ENCODE measurements around the gene CLSTN2.

Gene CLSTN2

GRCh38 chr3:140441006-140441405 lies 506.0 kb downstream of the CLSTN2 start:
- TF ChIP-seq, protein P1, sequence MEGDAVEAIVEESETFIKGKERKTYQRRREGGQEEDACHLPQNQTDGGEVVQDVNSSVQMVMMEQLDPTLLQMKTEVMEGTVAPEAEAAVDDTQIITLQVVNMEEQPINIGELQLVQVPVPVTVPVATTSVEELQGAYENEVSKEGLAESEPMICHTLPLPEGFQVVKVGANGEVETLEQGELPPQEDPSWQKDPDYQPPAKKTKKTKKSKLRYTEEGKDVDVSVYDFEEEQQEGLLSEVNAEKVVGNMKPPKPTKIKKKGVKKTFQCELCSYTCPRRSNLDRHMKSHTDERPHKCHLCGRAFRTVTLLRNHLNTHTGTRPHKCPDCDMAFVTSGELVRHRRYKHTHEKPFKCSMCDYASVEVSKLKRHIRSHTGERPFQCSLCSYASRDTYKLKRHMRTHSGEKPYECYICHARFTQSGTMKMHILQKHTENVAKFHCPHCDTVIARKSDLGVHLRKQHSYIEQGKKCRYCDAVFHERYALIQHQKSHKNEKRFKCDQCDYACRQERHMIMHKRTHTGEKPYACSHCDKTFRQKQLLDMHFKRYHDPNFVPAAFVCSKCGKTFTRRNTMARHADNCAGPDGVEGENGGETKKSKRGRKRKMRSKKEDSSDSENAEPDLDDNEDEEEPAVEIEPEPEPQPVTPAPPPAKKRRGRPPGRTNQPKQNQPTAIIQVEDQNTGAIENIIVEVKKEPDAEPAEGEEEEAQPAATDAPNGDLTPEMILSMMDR (IDR thresholded peaks at IDR 0.05; ENCODE audit: low read depth, low read length, missing control alignments): no peak
- no peak overlapping the region for H3K4me3 ChIP-seq (replicated peaks; ENCODE audit: low read depth, low read length)
- DNase-seq (ENCODE audit: extremely low read depth, low read depth): peak; percentile 14

- H3K4me3 ChIP-seq (replicated peaks; ENCODE audit: low read depth, low read length): no peak overlapping the region
- TF ChIP-seq, protein P1 (IDR thresholded peaks at IDR 0.05; ENCODE audit: low read depth, low read length, missing control alignments): no peak
- no peak for DNase-seq (ENCODE audit: extremely low read depth, low read depth)
Measured at GRCh38 chr3:140442621-140443020, 507.6 kb downstream of the CLSTN2 start.

GRCh38 chr3:140443073-140443472 lies 508.1 kb downstream of the CLSTN2 start:
- TF ChIP-seq, protein P1 (IDR thresholded peaks at IDR 0.05; ENCODE audit: low read depth, low read length, missing control alignments): no peak

DNA sequence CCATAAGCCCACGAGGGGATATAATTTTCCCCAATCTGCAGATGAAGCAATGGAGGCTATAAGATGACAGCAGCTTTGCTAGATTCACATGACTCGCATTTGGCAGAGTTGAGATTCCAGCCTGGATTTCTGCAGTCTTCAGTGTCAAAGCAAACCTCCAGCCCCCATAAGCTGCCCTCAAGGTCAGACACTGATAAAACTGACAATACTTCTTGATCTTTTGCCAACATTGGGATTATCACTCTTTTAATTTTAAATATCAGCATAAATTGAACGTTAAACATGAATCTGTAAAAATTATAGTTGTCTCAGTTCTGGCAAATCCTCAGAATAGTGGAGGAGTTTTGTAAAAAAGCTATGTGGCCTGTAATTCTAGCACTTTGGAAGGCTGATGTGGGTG lies 508.8 kb downstream of the CLSTN2 start:
- TF ChIP-seq, protein P1 (IDR thresholded peaks at IDR 0.05; ENCODE audit: low read depth, low read length, missing control alignments): no peak
- DNase-seq (ENCODE audit: extremely low read depth, low read depth): no peak
- H3K4me3 ChIP-seq (replicated peaks; ENCODE audit: low read depth, low read length): no peak overlapping the region

More at GRCh38 chr3:140443073-140443472, 508.1 kb downstream of the CLSTN2 start:
- DNase-seq (ENCODE audit: extremely low read depth, low read depth): no peak
- H3K4me3 ChIP-seq (replicated peaks; ENCODE audit: low read depth, low read length): no peak overlapping the region

DNA sequence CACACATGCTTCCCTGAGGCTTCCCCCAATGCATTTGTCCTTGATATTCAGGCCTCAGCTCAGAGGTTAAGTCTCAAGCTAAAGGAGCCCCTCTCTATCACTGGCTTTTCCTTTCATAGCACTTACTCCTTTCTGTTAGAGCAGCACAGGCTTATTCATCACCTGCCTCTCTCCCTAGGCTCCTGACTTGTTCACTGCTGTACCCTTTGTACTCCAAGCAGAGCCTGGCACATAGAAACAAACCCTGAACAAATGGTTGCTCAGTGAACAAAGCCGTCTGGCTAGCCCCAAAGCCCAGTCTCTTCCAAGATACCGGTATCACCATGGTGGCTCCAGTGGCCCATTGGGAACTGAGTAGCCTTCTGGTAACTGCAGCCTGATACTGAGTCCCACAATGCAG lies 511.7 kb downstream of the CLSTN2 start:
- TF ChIP-seq, protein P1 (IDR thresholded peaks at IDR 0.05; ENCODE audit: low read depth, low read length, missing control alignments): no peak
- H3K4me3 ChIP-seq (replicated peaks; ENCODE audit: low read depth, low read length): no peak overlapping the region
- DNase-seq (ENCODE audit: extremely low read depth, low read depth): no peak

DNA sequence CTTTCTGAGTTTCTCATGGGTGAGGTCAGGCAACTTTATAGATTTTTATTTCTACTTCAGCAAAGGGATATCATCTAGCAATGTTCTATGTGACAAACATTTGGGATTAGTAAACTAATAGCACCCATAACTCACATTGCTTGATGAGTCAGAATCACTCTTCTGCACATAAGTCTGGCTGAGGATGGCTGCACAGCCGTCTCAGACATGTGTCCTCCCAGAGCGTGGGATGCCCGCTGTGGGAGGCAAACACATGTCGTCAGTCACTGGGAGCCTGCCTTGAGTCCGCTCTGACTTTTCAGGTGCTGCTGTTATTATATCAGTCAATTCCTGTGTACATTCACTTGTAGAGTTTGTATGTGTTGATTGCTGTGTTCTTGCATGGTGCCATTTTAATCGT lies 512.2 kb downstream of the CLSTN2 start:
- TF ChIP-seq, protein P1 (IDR thresholded peaks at IDR 0.05; ENCODE audit: low read depth, low read length, missing control alignments): no peak
- no peak overlapping the region for H3K4me3 ChIP-seq (replicated peaks; ENCODE audit: low read depth, low read length)
- DNase-seq (ENCODE audit: extremely low read depth, low read depth): no peak

- TF ChIP-seq, protein P1 (IDR thresholded peaks at IDR 0.05; ENCODE audit: low read depth, low read length, missing control alignments): no peak
- no peak overlapping the region for H3K4me3 ChIP-seq (replicated peaks; ENCODE audit: low read depth, low read length)
- DNase-seq (ENCODE audit: extremely low read depth, low read depth): no peak
Measured at GRCh38 chr3:140448001-140448400, 513.0 kb downstream of the CLSTN2 start.

All from HFF-Myc (cell line).